ENCODE results near the gene UGT8. TPM values are rescaled to one million over a fixed set of nuclear protein-coding genes. Genes with fewer than 3 reads are reported as not detected.

UGT8 gene
- total and polyA plus RNA-seq, 2 of the 8 experiments (the other 6 are each of a cell fraction or from before 2014, with no cell fraction given) = 16.9 to 26.9 TPM

DNA sequence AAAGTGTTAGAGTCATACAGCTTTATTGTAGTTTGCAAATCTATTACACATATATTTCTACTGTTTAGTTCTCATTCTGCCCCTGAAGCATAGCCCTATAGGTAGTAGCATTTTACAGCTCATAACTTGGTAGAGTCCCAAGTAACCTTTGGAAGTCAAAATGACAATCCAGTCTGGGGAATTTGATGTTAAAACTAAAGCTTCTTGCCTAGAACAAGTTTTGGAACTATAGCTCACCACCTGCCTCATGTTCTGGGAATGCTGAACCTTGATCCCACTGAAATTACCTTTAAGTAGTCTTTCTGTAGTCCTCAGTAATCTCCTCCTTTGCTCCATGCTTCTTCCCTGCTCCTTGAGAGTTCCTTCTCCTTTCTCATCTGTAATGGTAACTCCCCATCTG lies 8.4 kb downstream of the UGT8 start (continued):
- no peak for TF ChIP-seq SP2 (IDR thresholded peaks at IDR 0.05; ENCODE audit: low read length)
- TF ChIP-seq RBBP5 (IDR thresholded peaks at IDR 0.05; ENCODE audit: borderline replicate concordance, low read depth, low read length) = no peak

All from H1 (cell line).